K562 (cell line): ENCODE measurements around the gene DAGLB. TPM values are rescaled to one million over a fixed set of nuclear protein-coding genes. Genes with fewer than 3 reads are reported as not detected.

Experiments
- AFF1 ChIP-seq, 2 experiments: fragments of 450-650 bp; IDR thresholded peaks; 2 replicates each; pipeline ENCODE4 v1.6.1; 2018; ENCODE audit warnings: mild to moderate bottlenecking in 2 of 2, low read depth in 1 of 2; ENCODE audit not compliant: partially characterized antibody in 2 of 2
- BCOR ChIP-seq: fragments of 450-650 bp; IDR thresholded peaks from 2 replicates; pipeline ENCODE4 v1.6.1; 2016
- BRCA1 ChIP-seq, 2 experiments: fragments of 450-650 bp in 1 of 2; sonication (generic) in 1 of 2; formaldehyde crosslinking in 1 of 2; IDR thresholded peaks; 2 replicates each; pipeline versions ENCODE4 v1.5.0 to v1.6.1; 2017 to 2020; ENCODE audit warnings: mild to moderate bottlenecking in 1 of 2, missing genetic modification reagents in 1 of 2
- DPF2 ChIP-seq: fragments of 450-650 bp; IDR thresholded peaks from 2 replicates; pipeline ENCODE4 v1.6.1; 2016
- ESRRB ChIP-seq: fragments of 250-450 bp; sonication (Bioruptor Pico); IDR thresholded peaks from 2 replicates; pipeline ENCODE4 v1.5.0; 2020; ENCODE audit warnings: mild to moderate bottlenecking, moderate library complexity, borderline replicate concordance
- ETV5 ChIP-seq: sonication (generic); formaldehyde crosslinking; IDR thresholded peaks from 2 replicates; pipeline ENCODE4 v1.4.0; 2020; ENCODE audit warnings: low read depth, mild to moderate bottlenecking, missing genetic modification reagents
- FOS ChIP-seq: IDR thresholded peaks from 3 replicates; pipeline ENCODE4 v1.6.1; 2011; ENCODE audit not compliant: insufficient read length; ENCODE audit errors: extremely low read depth
- FOXM1 ChIP-seq, 2 experiments: fragments of 450-650 bp in 1 of 2; sonication (generic) in 1 of 2; formaldehyde crosslinking in 1 of 2; IDR thresholded peaks; 2 replicates each; pipeline versions ENCODE4 v1.6.1 to v1.9.0; 2017 to 2022; ENCODE audit warnings: low read depth in 2 of 2, mild to moderate bottlenecking in 2 of 2, missing genetic modification reagents in 1 of 2, moderate library complexity in 1 of 2
- GATAD2B ChIP-seq: fragments of 450-650 bp; IDR thresholded peaks from 2 replicates; pipeline ENCODE4 v1.6.1; 2017; ENCODE audit warnings: mild to moderate bottlenecking, borderline replicate concordance
- GTF2B ChIP-seq: IDR thresholded peaks from 2 replicates; pipeline ENCODE4 v1.6.1; 2011; ENCODE audit not compliant: insufficient read length; ENCODE audit errors: extremely low read depth
- HCFC1 ChIP-seq: IDR thresholded peaks from 2 replicates; pipeline ENCODE4 v1.6.1; 2012; ENCODE audit warnings: low read depth, low read length, improper control_type of control experiment
- MECOM ChIP-seq: fragments of 250-450 bp; sonication (Bioruptor Pico); IDR thresholded peaks from 2 replicates; pipeline ENCODE4 v1.8.0; 2022; ENCODE audit warnings: inconsistent platforms
- NBN ChIP-seq: fragments of 450-650 bp; IDR thresholded peaks from 2 replicates; pipeline ENCODE4 v1.6.1; 2016; ENCODE audit warnings: low read depth, mild to moderate bottlenecking
- PBX2 ChIP-seq, 2 experiments: IDR thresholded peaks in 1 of 2; conservative IDR thresholded peaks in 1 of 2; 2 replicates each; pipeline ENCODE4 v1.6.1; 2016; ENCODE audit warnings: low read depth in 2 of 2, mild to moderate bottlenecking in 1 of 2, missing compliant biosample characterization in 1 of 2, missing genetic modification characterization in 1 of 2, moderate library complexity in 1 of 2
- PML ChIP-seq: IDR thresholded peaks from 2 replicates; pipeline ENCODE4 v1.6.1; 2012; ENCODE audit warnings: low read length, inconsistent platforms
- POLR3G ChIP-seq: IDR thresholded peaks from 2 replicates; pipeline ENCODE4 v1.6.1; 2011; ENCODE audit not compliant: insufficient read length, insufficient replicate concordance; ENCODE audit errors: extremely low read depth
- SMARCA4 ChIP-seq: fragments of 450-650 bp; IDR thresholded peaks from 2 replicates; pipeline ENCODE4 v1.6.1; 2016
- SRSF1 ChIP-seq: fragments of 200-400 bp; formaldehyde crosslinking; IDR thresholded peaks from 2 replicates; pipeline ENCODE4 v1.6.1; 2017; ENCODE audit warnings: mild to moderate bottlenecking, low read depth, low read length, moderate library complexity
- TCF3 ChIP-seq: sonication (generic); formaldehyde crosslinking; IDR thresholded peaks from 2 replicates; pipeline ENCODE4 v1.4.0; 2020; ENCODE audit warnings: mild to moderate bottlenecking, missing genetic modification reagents
- ZBTB43 ChIP-seq: sonication (generic); formaldehyde crosslinking; IDR thresholded peaks from 2 replicates; pipeline ENCODE4 v1.8.0; 2023; ENCODE audit warnings: mild to moderate bottlenecking, missing genetic modification reagents
- ZNF224 ChIP-seq: sonication (generic); formaldehyde crosslinking; IDR thresholded peaks from 2 replicates; pipeline ENCODE4 v1.8.0; 2022; ENCODE audit warnings: mild to moderate bottlenecking, missing genetic modification reagents
- polyA plus RNA-seq, 8 experiments: library from polyadenylated mRNA; depleted of rRNA in 4 of 8; stranded (reverse) in 5 of 8; unstranded in 3 of 8; fragments of >200 nt; fragmentation: Nextera tagmentation in 2 of 8; fragmentation: Illumina TruSeq in 1 of 8; extraction: Ambion mirVana in 2 of 8; extraction: Trizol in 1 of 8; gene quantifications; 2 replicates each; pipeline versions ENCODE4 v1.2.1 to v1.2.3, GENCODE V29; 2011 to 2014; ENCODE audit warnings: inconsistent platforms in 1 of 8, missing spikeins in 1 of 8
- total RNA-seq, 7 experiments: library from RNA; depleted of rRNA in 6 of 7; stranded (reverse); fragments of >200 nt in 6 of 7; fragmentation: Illumina TruSeq in 2 of 7; extraction: Trizol in 2 of 7; gene quantifications; 2 replicates each; pipeline versions ENCODE4 v1.2.1 to v1.2.3, GENCODE V29; 2011 to 2021; ENCODE audit warnings: low replicate concordance in 1 of 7

Gene DAGLB
- total and polyA plus RNA-seq, 9 of the 15 experiments (the other 6 are each of a cell fraction or from before 2014, with no cell fraction given): 0.92 to 16.4 (median 9.3) TPM

- TF ChIP-seq ZBTB43 (CRISPR knock-in tag): no peak
- no peak for TF ChIP-seq PBX2 (CRISPR knock-in tag; IDR thresholded peaks at IDR 0.05; ENCODE audit: low read depth)
- TF ChIP-seq PBX2 (tag; conservative IDR thresholded peaks at IDR 0.05; ENCODE audit: low read depth): no peak
- no peak for TF ChIP-seq SRSF1
- TF ChIP-seq SMARCA4: 0 out of 2 replicates have a peak, but pooled peaks have one; percentile 16
- TF ChIP-seq MECOM (CRISPR knock-in tag): peak; percentile 86
- no peak for TF ChIP-seq GATAD2B
- no peak for TF ChIP-seq POLR3G
- no peak for TF ChIP-seq BCOR
- TF ChIP-seq ESRRB (CRISPR knock-in tag): no peak
- TF ChIP-seq NBN: no peak
- TF ChIP-seq HCFC1: no peak
- TF ChIP-seq AFF1 (IDR thresholded peaks at IDR 0.05; ENCODE audit: low read depth in 1 of 2, partially characterized antibody in 2 of 2): no peak
- no peak for TF ChIP-seq BRCA1 (IDR thresholded peaks at IDR 0.05)
- TF ChIP-seq BRCA1 (CRISPR knock-in tag; IDR thresholded peaks at IDR 0.05): no peak
- no peak for TF ChIP-seq TCF3 (CRISPR knock-in tag)
- TF ChIP-seq DPF2: peak; percentile 73
- TF ChIP-seq FOXM1 (IDR thresholded peaks at IDR 0.05; ENCODE audit: low read depth): 0 out of 2 replicates have a peak, but pooled peaks have one; percentile 27
- no peak for TF ChIP-seq FOXM1 (CRISPR knock-in tag; IDR thresholded peaks at IDR 0.05; ENCODE audit: low read depth)
- TF ChIP-seq ZNF224 (CRISPR knock-in tag): no peak
- no peak for TF ChIP-seq ETV5 (CRISPR knock-in tag)
- no peak for TF ChIP-seq GTF2B
- peak; percentile 52 for TF ChIP-seq PML
- TF ChIP-seq FOS: no peak
Observed at GRCh38 chr7:6393667-6394056, 54.1 kb downstream of the DAGLB start (continued).
